ENCODE results near the gene C3. TPM values are rescaled to one million over a fixed set of nuclear protein-coding genes. Genes with fewer than 3 reads are reported as not detected.

Gene C3
- polyA plus RNA-seq, 2 of the 4 experiments (the other 2 are of a cell fraction): 45.4 to 70.9 TPM

GRCh38 chr19:6672693-6673290, 47.7 kb downstream of the C3 start:
- Histone ChIP-seq H3K4me1 (peaks cover 11% of the 10 kb centered on the region), H3K4me2 (no peak overlapping the region), H3K27ac (no peak overlapping the region), H3K9me3 (no peaks in the 10 kb centered on the region), H3K4me3 (no peak overlapping the region)
- TF ChIP-seq ZFP36 (IDR thresholded peaks at IDR 0.05; ENCODE audit: borderline replicate concordance, partially characterized antibody) (no peak), FOSB (CRISPR knock-in tag; IDR thresholded peaks at IDR 0.05) (no peak), E2F6 (IDR thresholded peaks at IDR 0.05; ENCODE audit: borderline replicate concordance, low read depth) (no peak), KDM1A (IDR thresholded peaks at IDR 0.05; ENCODE audit: low read depth) (no peak), POLR2AphosphoS2 (conservative IDR thresholded peaks at IDR 0.05; ENCODE audit: low read length) (no peak), CHD2 (IDR thresholded peaks at IDR 0.05; ENCODE audit: low read length, partially characterized antibody) (no peak), HOXB5 (CRISPR knock-in tag; IDR thresholded peaks at IDR 0.05) (no peak), EP300 (IDR thresholded peaks at IDR 0.05) (no peak), CEBPB (IDR thresholded peaks at IDR 0.05) (no peak), SREBF2 (IDR thresholded peaks at IDR 0.05) (no peak), MAZ (IDR thresholded peaks at IDR 0.05; ENCODE audit: borderline replicate concordance, low read depth, low read length) (no peak), FOSL2 (IDR thresholded peaks at IDR 0.05) (no peak), FOSL2 (CRISPR knock-in tag; IDR thresholded peaks at IDR 0.05) (no peak), PHF8 (IDR thresholded peaks at IDR 0.05; ENCODE audit: borderline replicate concordance, low read depth) (no peak), SMC3 (IDR thresholded peaks at IDR 0.05) (no peak), CTCF (IDR thresholded peaks at IDR 0.05) (no peak), HMGXB4 (CRISPR knock-in tag; IDR thresholded peaks at IDR 0.05; ENCODE audit: borderline replicate concordance) (no peak), RARB (CRISPR knock-in tag; IDR thresholded peaks at IDR 0.05) (no peak), CBX8 (IDR thresholded peaks at IDR 0.05) (no peak), EHF (CRISPR knock-in tag; IDR thresholded peaks at IDR 0.05) (no peak)
- POLR2A ChIA-PET: no interaction called here
- no peak for FAIRE-seq
- no peak for DNase-seq (ENCODE audit: low read depth in 1 of 2, low spot score in 1 of 2)
- CTCF ChIA-PET: interaction anchor here (0.6 to 1.2 kb wide), 2 partner anchors 10 to 86 kb away, joined by 3 to 4 read pairs; no protein-coding TSS in a partner anchor
- ATAC-seq: no peak
- WGBS (ENCODE audit: missing lambda C conversion rate): 85% methylated on average over 6 of the region's 6 CpGs

- no peak overlapping the region for H3K4me2 ChIP-seq
- FAIRE-seq (no peak), ATAC-seq (no peak), DNase-seq (ENCODE audit: low read depth in 1 of 2, low spot score in 1 of 2) (no peak)
- TF ChIP-seq FOSL2 (IDR thresholded peaks at IDR 0.05) (no peak), FOSL2 (CRISPR knock-in tag; IDR thresholded peaks at IDR 0.05) (no peak), CHD4 (IDR thresholded peaks at IDR 0.05; ENCODE audit: borderline replicate concordance) (no peak), KDM5A (IDR thresholded peaks at IDR 0.05) (no peak), CTCF (IDR thresholded peaks at IDR 0.05) (no peak), CBX2 (IDR thresholded peaks at IDR 0.05; ENCODE audit: borderline replicate concordance, low read depth) (no peak), SMC3 (IDR thresholded peaks at IDR 0.05) (no peak), HES2 (IDR thresholded peaks at IDR 0.05) (no peak), MYC (IDR thresholded peaks at IDR 0.05; ENCODE audit: borderline replicate concordance, low read length) (no peak), CEBPB (IDR thresholded peaks at IDR 0.05) (no peak)
- H3K9me3 ChIP-seq: no peaks in the 10 kb centered on the region
- H3K4me3 ChIP-seq: no peak overlapping the region
- CTCF ChIA-PET: no interaction called here
- WGBS (ENCODE audit: missing lambda C conversion rate): 64% methylated on average over 4 of the region's 4 CpGs
- peaks cover 11% of the 10 kb centered on the region for H3K4me1 ChIP-seq
- POLR2A ChIA-PET: no interaction called here
- H3K27ac ChIP-seq: no peak overlapping the region
Observed at GRCh38 chr19:6671960-6672359, 48.5 kb downstream of the C3 start.
